DLD1 (cell line): ENCODE measurements around the gene TEX13A.
"Not testable (repeated sequence)": the region's sequence is repeated elsewhere in the genome, so short reads cannot be mapped to it uniquely, and the experiment has no call there.

Experiments used
- in situ Hi-C: cut with HindIII; loops from 2 replicates; pipeline ENCODE4 v1.10.0; 2017; ENCODE audit warnings: low sequenced_read_pairs

Gene TEX13A

GRCh38 chrX:105220636-105221035 is at the start of gene TEX13A:
TEX13A (minus strand) TSS chrX:105220694; CDS start chrX:105220397, 297 bp downstream.
- in situ Hi-C loops, result no loop called here

- in situ Hi-C loops, result no loop called here
Measured at GRCh38 chrX:105269386-105269785, 48.9 kb upstream of the TEX13A start.

GRCh38 chrX:105267167-105267566 is 46.7 kb upstream of the TEX13A start:
- in situ Hi-C loops, result no loop called here

- in situ Hi-C loops, result no loop called here
Measured at GRCh38 chrX:105266456-105266855, 46.0 kb upstream of the TEX13A start.

GRCh38 chrX:105265093-105265492 is 44.6 kb upstream of the TEX13A start:
- in situ Hi-C loops, result no loop called here

- in situ Hi-C loops, result no loop called here
Measured at GRCh38 chrX:105263801-105264200, 43.3 kb upstream of the TEX13A start.

GRCh38 chrX:105263171-105263570 is 42.7 kb upstream of the TEX13A start:
- in situ Hi-C loops, result no loop called here

- in situ Hi-C loops, result no loop called here
Measured at GRCh38 chrX:105260291-105261043, 40.0 kb upstream of the TEX13A start.

GRCh38 chrX:105241056-105241455 is 20.6 kb upstream of the TEX13A start:
- in situ Hi-C loops, result no loop called here

- in situ Hi-C loops, result not testable (repeated sequence)
Measured at GRCh38 chrX:105237407-105237806, 16.9 kb upstream of the TEX13A start.

- in situ Hi-C loops, result no loop called here
Measured at GRCh38 chrX:105229146-105229545, 8.7 kb upstream of the TEX13A start.

GRCh38 chrX:105228602-105229001 is 8.1 kb upstream of the TEX13A start:
- in situ Hi-C loops, result no loop called here

- in situ Hi-C loops, result no loop called here
Measured at GRCh38 chrX:105226499-105226898, 6.0 kb upstream of the TEX13A start.

- in situ Hi-C loops, result no loop called here
Measured at GRCh38 chrX:105221374-105221773, 880 bp upstream of the TEX13A start.

GRCh38 chrX:105219454-105220401 is 766 bp downstream of the TEX13A start:
- in situ Hi-C loops, result no loop called here

GRCh38 chrX:105211066-105211575 is 9.4 kb downstream of the TEX13A start:
- in situ Hi-C loops, result no loop called here

GRCh38 chrX:105210258-105210657 is 10.2 kb downstream of the TEX13A start:
- in situ Hi-C loops, result no loop called here

GRCh38 chrX:105209406-105209805 is 11.1 kb downstream of the TEX13A start:
- in situ Hi-C loops, result no loop called here

GRCh38 chrX:105191878-105192277 is 28.6 kb downstream of the TEX13A start:
- in situ Hi-C loops, result no loop called here

GRCh38 chrX:105190252-105190853 is 30.1 kb downstream of the TEX13A start:
- in situ Hi-C loops, result no loop called here

GRCh38 chrX:105189093-105189492 is 31.4 kb downstream of the TEX13A start:
- in situ Hi-C loops, result no loop called here
